MM.1S (cell line): ENCODE data around the gene HPS4.

Source experiments
- CTCF ChIP-seq: fragments of 300-600 bp; sonication (generic); IDR thresholded peaks from 2 replicates; pipeline ENCODE4 v1.5.1; 2016; ENCODE audit warnings: antibody characterized with exemption, low read length, mixed read lengths
- EZH2 ChIP-seq: fragments of 300-600 bp; sonication (generic); optimal IDR thresholded peaks from 2 replicates; pipeline ENCODE3; 2017; ENCODE audit warnings: low read depth, mild to moderate bottlenecking, antibody characterized with exemption, low read length, mixed read lengths

- no peak for TF ChIP-seq CTCF
- TF ChIP-seq EZH2: no peak
Measured at GRCh38 chr22:26525946-26526564, 42.5 kb upstream of the HPS4 start.
